Measurements from ENCODE around the gene MS4A6A. TPM values are rescaled to one million over a fixed set of nuclear protein-coding genes. Genes with fewer than 3 reads are reported as not detected.

Gene MS4A6A
- total and polyA plus RNA-seq, 2 donors (not counting 3 experiments of a cell fraction or from before 2014, with no cell fraction given): 2.7 to 5.0 TPM

GRCh38 chr11:60124802-60125432 lies 58.0 kb downstream of the MS4A6A start:
- FAIRE-seq (no peak), DNase-seq (ENCODE audit: low read depth, low spot score) (peak; percentile 93)
- H3K9me1 ChIP-seq (replicated peaks; ENCODE audit: control insufficient read depth, extremely low read depth, insufficient read depth, low read length): no peaks in the 10 kb centered on the region
- H3K9ac ChIP-seq (replicated peaks; ENCODE audit: extremely low read depth, insufficient read depth, low read length): peak overlapping the region; percentile 19
- H3K27ac ChIP-seq (ENCODE audit: insufficient read depth, low read depth, low read length): peak overlapping the region; percentile 63
- intact Hi-C loops (cut with micrococcal nuclease) (loop anchor here (2.0 kb wide), 1 partner anchor 24 kb away; no protein-coding TSS in a partner anchor), dilution Hi-C loops (cut with MboI; ENCODE audit: extremely low pct_ligation_motif_present, low sequenced_read_pairs) (no loop called here)
- no peaks in the 10 kb centered on the region for H4K20me1 ChIP-seq (replicated peaks; ENCODE audit: control insufficient read depth, extremely low read depth, insufficient read depth, low read length)
- H3K4me3 ChIP-seq (replicated peaks in 1 of 3; ENCODE audit: insufficient read depth in 1 of 3, low read depth in 1 of 3, low read length in 3 of 3): no peak overlapping the region
- H3K4me1 ChIP-seq (ENCODE audit: control insufficient read depth, extremely low read depth, insufficient read depth, low read length): peaks cover 24% of the 10 kb centered on the region
- TF ChIP-seq CTCF (IDR thresholded peaks at IDR 0.05; ENCODE audit: extremely low read depth in 1 of 2, insufficient read depth in 1 of 2, low read depth in 1 of 2, low read length in 2 of 2) (no peak), JUN (IDR thresholded peaks at IDR 0.05; ENCODE audit: borderline replicate concordance, insufficient read depth, insufficient read length, low read depth) (no peak), GATA2 (IDR thresholded peaks at IDR 0.05; ENCODE audit: insufficient read depth, insufficient read length, low read depth, low read length) (no peak), MYC (IDR thresholded peaks at IDR 0.05; ENCODE audit: low read depth, low read length) (no peak), MAX (IDR thresholded peaks at IDR 0.05; ENCODE audit: insufficient read depth, insufficient read length) (no peak), POLR2AphosphoS5 (IDR thresholded peaks at IDR 0.05; ENCODE audit: insufficient read depth, low read depth, low read length) (no peak), EZH2 (IDR thresholded peaks at IDR 0.05; ENCODE audit: borderline replicate concordance, low read depth, low read length, severe bottlenecking) (no peak), POLR2A (IDR thresholded peaks at IDR 0.05; ENCODE audit: low read depth, low read length) (no peak), FOS (IDR thresholded peaks at IDR 0.05; ENCODE audit: borderline replicate concordance, insufficient read depth, low read length) (no peak)
- H3K27me3 ChIP-seq (ENCODE audit: control insufficient read depth in 2 of 2, insufficient read depth in 2 of 2, low read length in 2 of 2): no peaks in the 10 kb centered on the region
- no peaks in the 10 kb centered on the region for H3K9me3 ChIP-seq (replicated peaks; ENCODE audit: control insufficient read depth, insufficient read depth, low read length)
- CTCF ChIA-PET: interaction anchor here (0.8 to 1.3 kb wide), 2 partner anchors 45 to 126 kb away, joined by 3 to 4 read pairs; no protein-coding TSS in a partner anchor
- no peaks in the 10 kb centered on the region for H3K79me2 ChIP-seq (ENCODE audit: control insufficient read depth, insufficient read depth, low read length)
- no TSS peak for BruUV-seq (replicated peaks)
- H3K4me2 ChIP-seq (ENCODE audit: insufficient read depth, low read length): peak overlapping the region; percentile 51
- POLR2A ChIA-PET: no interaction called here
- H3K36me3 ChIP-seq (ENCODE audit: control insufficient read depth in 2 of 2, extremely low read depth in 1 of 2, insufficient read depth in 2 of 2, low read length in 2 of 2): no peaks in the 10 kb centered on the region
- H2AFZ ChIP-seq (ENCODE audit: low read depth, low read length): peak overlapping the region; percentile 42

Small RNAs within 50 kb of the gene (microRNA-seq; reads per million reads assigned to microRNA genes)
- not detected for gene MIR6503 (ENCODE audit: borderline number of aligned reads, borderline replicate concordance)

Small RNAs within 50 kb of the gene (small RNA-seq; reads per million reads assigned to genes)
- not detected for gene MIR6503 (ENCODE audit: insufficient read depth, insufficient read length, low read depth, low replicate concordance)

Other genes starting within 250 kb of the MS4A6A start
- not detected in 2 replicates for gene OOSP1, start 244.7 kb downstream of the MS4A6A start, total RNA-seq
- gene OOSP1, start 244.7 kb downstream of the MS4A6A start, polyA plus RNA-seq: 0.11 TPM in 1 of 2 replicates, not detected in the other
- not detected in 2 replicates for gene OOSP4A, start 219.1 kb downstream of the MS4A6A start, total RNA-seq
- gene OOSP4A, start 219.1 kb downstream of the MS4A6A start, polyA plus RNA-seq: not detected in 2 replicates
- gene OOSP4B, start 165.9 kb downstream of the MS4A6A start, total RNA-seq: not detected in 2 replicates
- gene OOSP4B, start 165.9 kb downstream of the MS4A6A start, polyA plus RNA-seq: not detected in 2 replicates
- not detected in 2 replicates for gene OOSP2, start 142.7 kb downstream of the MS4A6A start, total RNA-seq
- not detected in 2 replicates for gene OOSP2, start 142.7 kb downstream of the MS4A6A start, polyA plus RNA-seq
- gene MS4A3, start 126.4 kb downstream of the MS4A6A start, total RNA-seq: not detected in 2 replicates
- gene MS4A3, start 126.4 kb downstream of the MS4A6A start, polyA plus RNA-seq: not detected in 2 replicates
- not detected in 2 replicates for gene MS4A2, start 94.4 kb downstream of the MS4A6A start, total RNA-seq
- gene MS4A2, start 94.4 kb downstream of the MS4A6A start, polyA plus RNA-seq: not detected in 2 replicates
- gene MS4A4E, start 60.1 kb upstream of the MS4A6A start, total RNA-seq: not detected in 2 replicates
- not detected in 2 replicates for gene MS4A4E, start 60.1 kb upstream of the MS4A6A start, polyA plus RNA-seq
- not detected in 2 replicates for gene MS4A4A, start 97.6 kb upstream of the MS4A6A start, total RNA-seq
- gene MS4A4A, start 97.6 kb upstream of the MS4A6A start, polyA plus RNA-seq: 0.13 and 0.19 TPM in 2 replicates
- not detected in 2 replicates for gene MS4A6E, start 144.2 kb upstream of the MS4A6A start, total RNA-seq
- gene MS4A6E, start 144.2 kb upstream of the MS4A6A start, polyA plus RNA-seq: not detected in 2 replicates
- not detected in 2 replicates for gene MS4A7, start 195.4 kb upstream of the MS4A6A start, total RNA-seq
- 0.04 TPM in 1 of 2 replicates, not detected in the other for gene MS4A7, start 195.4 kb upstream of the MS4A6A start, polyA plus RNA-seq
- not detected in 2 replicates for gene MS4A14, start 213.4 kb upstream of the MS4A6A start, total RNA-seq
- gene MS4A14, start 213.4 kb upstream of the MS4A6A start, polyA plus RNA-seq: not detected in 2 replicates
- gene MS4A5, start 246.5 kb upstream of the MS4A6A start, total RNA-seq: not detected in 2 replicates
- gene MS4A5, start 246.5 kb upstream of the MS4A6A start, polyA plus RNA-seq: not detected in 2 replicates

All from endothelial cell of umbilical vein (primary cell).